Neuronal stem cell (in vitro differentiated cells): Measurements from ENCODE around the gene RASAL3.
A peak's percentile ranks its signal among the peaks of the same experiment; 100 is the strongest.

Experiments used
- DNase-seq: peaks from one replicate; pipeline ENCODE4 v3.0.0-alpha.2; 2013; ENCODE audit warnings: low spot score
- H2AFZ ChIP-seq: one replicate; pipeline ENCODE4 v1.6.1; 2013; ENCODE audit warnings: mild to moderate bottlenecking, low read length, inconsistent platforms
- H2AK5ac ChIP-seq: 2 replicates; pipeline ENCODE4 v1.6.1; 2013; ENCODE audit warnings: low read depth, mild to moderate bottlenecking, inconsistent platforms, low read length, moderate library complexity, mixed read lengths
- H2BK120ac ChIP-seq: 2 replicates; pipeline ENCODE4 v1.6.1; 2013; ENCODE audit warnings: low read depth, mild to moderate bottlenecking, inconsistent platforms, low read length, moderate library complexity, mixed read lengths
- H2BK12ac ChIP-seq: one replicate; pipeline ENCODE4 v1.6.1; 2013; ENCODE audit warnings: low read length, inconsistent platforms
- H2BK15ac ChIP-seq: 2 replicates; pipeline ENCODE4 v1.6.1; 2013; ENCODE audit warnings: mild to moderate bottlenecking, low read length, inconsistent platforms, mixed read lengths
- H2BK5ac ChIP-seq: one replicate; pipeline ENCODE4 v1.6.1; 2013; ENCODE audit warnings: inconsistent platforms, mild to moderate bottlenecking, low read length, moderate library complexity
- H3K14ac ChIP-seq: one replicate; pipeline ENCODE4 v1.6.1; 2013; ENCODE audit warnings: low read length, inconsistent platforms
- H3K18ac ChIP-seq: 2 replicates; pipeline ENCODE4 v1.6.1; 2013; ENCODE audit warnings: low read length, inconsistent platforms
- H3K23ac ChIP-seq: 2 replicates; pipeline ENCODE4 v1.6.1; 2013; ENCODE audit warnings: low read depth, mild to moderate bottlenecking, mixed read lengths, low read length, inconsistent platforms; ENCODE audit not compliant: poor library complexity
- H3K27ac ChIP-seq: replicated peaks from 3 replicates; pipeline ENCODE4 v1.5.1; 2013; ENCODE audit warnings: low read length, inconsistent platforms
- H3K27me3 ChIP-seq, 3 experiments: 2 replicates each; pipeline ENCODE4 v1.6.1; 2013; ENCODE audit warnings: low read length in 3 of 3, mild to moderate bottlenecking in 2 of 3, inconsistent platforms in 1 of 3, low read depth in 1 of 3, mixed read lengths in 1 of 3, moderate library complexity in 1 of 3; ENCODE audit not compliant: control insufficient read depth in 3 of 3, insufficient read depth in 3 of 3
- H3K36me3 ChIP-seq, 2 donors: replicated peaks in 1 of 2; 2 replicates each; pipeline ENCODE4 v1.6.1; 2013; ENCODE audit warnings: low read length in 2 of 2; ENCODE audit not compliant: control insufficient read depth in 2 of 2, insufficient read depth in 2 of 2
- H3K4ac ChIP-seq: 2 replicates; pipeline ENCODE4 v1.6.1; 2013; ENCODE audit warnings: inconsistent platforms, mild to moderate bottlenecking, low read length, moderate library complexity
- H3K4me1 ChIP-seq, 2 donors: 1 replicate in 1 of 2; 2 replicates in 1 of 2; pipeline ENCODE4 v1.6.1; 2013; ENCODE audit warnings: low read length in 2 of 2, low read depth in 1 of 2; ENCODE audit not compliant: control insufficient read depth in 2 of 2, insufficient read depth in 1 of 2
- H3K4me2 ChIP-seq: one replicate; pipeline ENCODE4 v1.6.1; 2013; ENCODE audit warnings: mild to moderate bottlenecking, low read length, inconsistent platforms; ENCODE audit not compliant: insufficient read depth, poor library complexity, severe bottlenecking
- H3K4me3 ChIP-seq, 2 donors: 2 replicates each; pipeline ENCODE4 v1.5.1; 2013; ENCODE audit warnings: low read length in 2 of 2, mild to moderate bottlenecking in 2 of 2, inconsistent platforms in 1 of 2, moderate library complexity in 1 of 2
- H3K79me1 ChIP-seq: one replicate; pipeline ENCODE4 v1.6.1; 2013; ENCODE audit warnings: low read depth, mild to moderate bottlenecking, inconsistent platforms, low read length, moderate library complexity
- H3K9ac ChIP-seq: one replicate; pipeline ENCODE4 v1.6.1; 2013; ENCODE audit warnings: mild to moderate bottlenecking, low read depth, low read length, inconsistent platforms; ENCODE audit not compliant: poor library complexity
- H3K9me3 ChIP-seq, 2 donors: replicated peaks in 1 of 2; 2 replicates each; pipeline versions ENCODE3 to v1.6.1; 2013; ENCODE audit warnings: low read length in 2 of 2, mild to moderate bottlenecking in 2 of 2, inconsistent platforms in 1 of 2, low read depth in 1 of 2, mixed read lengths in 1 of 2, moderate library complexity in 1 of 2; ENCODE audit not compliant: control insufficient read depth in 2 of 2, insufficient read depth in 1 of 2
- H4K8ac ChIP-seq: one replicate; pipeline ENCODE4 v1.6.1; 2013; ENCODE audit warnings: low read depth, mild to moderate bottlenecking, inconsistent platforms, low read length, moderate library complexity
- H4K91ac ChIP-seq: one replicate; pipeline ENCODE4 v1.6.1; 2013; ENCODE audit warnings: low read length, low read depth, mild to moderate bottlenecking, inconsistent platforms; ENCODE audit not compliant: poor library complexity
- WGBS, 2 donors: extraction: QIAGEN DNeasy Blood & Tissue Kit; methylation state at CpG; one replicate each; pipeline ENCODE4 v1.1.7; 2013; ENCODE audit warnings: missing lambda C conversion rate in 2 of 2, mixed read lengths in 1 of 2; ENCODE audit not compliant: insufficient read length in 2 of 2, insufficient replicate concordance in 1 of 2; ENCODE audit errors: extremely low coverage in 2 of 2; 5-methylcytosine and 5-hydroxymethylcytosine counted together

Gene RASAL3

GRCh38 chr19:15433519-15434069 lies 30.8 kb downstream of the RASAL3 start:
- Histone ChIP-seq H4K91ac (no peak overlapping the region), H2BK12ac (no peak overlapping the region), H3K79me1 (peaks cover 22% of the 10 kb centered on the region), H3K4me3 (peak overlapping the region; percentile 31 to 92), H3K18ac (peak overlapping the region; percentile 60), H4K8ac (no peak overlapping the region), H3K4ac (no peak overlapping the region), H3K4me1 (peaks cover 10 to 11% of the 10 kb centered on the region in 2 donors), H2BK120ac (no peak overlapping the region), H2BK5ac (no peak overlapping the region), H2BK15ac (no peak overlapping the region), H3K23ac (no peak overlapping the region), H2AK5ac (peak overlapping the region; percentile 36), H3K27me3 (no peaks in the 10 kb centered on the region), H3K9ac (peak overlapping the region; percentile 56), H2AFZ (peak overlapping the region; percentile 99), H3K14ac (no peak overlapping the region), H3K4me2 (peak overlapping the region; percentile 80), H3K9me3 (no peaks in the 10 kb centered on the region), H3K36me3 (peaks cover 12 to 25% of the 10 kb centered on the region in 2 donors), H3K27ac (no peak overlapping the region)
- WGBS, 2 donors: no CpG with 5 or more reads among the region's 8 CpGs
- DNase-seq: no peak

GRCh38 chr19:15432629-15433518 lies 31.5 kb downstream of the RASAL3 start:
- H3K4me3 ChIP-seq: peak overlapping the region; percentile 84 to 92
- no peaks in the 10 kb centered on the region for H3K9me3 ChIP-seq
- peaks cover 26% of the 10 kb centered on the region for H3K79me1 ChIP-seq
- WGBS, 2 donors: no CpG with 5 or more reads among the region's 75 CpGs
- peak overlapping the region; percentile 36 for H2AK5ac ChIP-seq
- no peaks in the 10 kb centered on the region for H3K27me3 ChIP-seq
- H3K23ac ChIP-seq: peak overlapping the region; percentile 80
- peak overlapping the region; percentile 99 for H2AFZ ChIP-seq
- DNase-seq: peak; percentile 87
- H3K27ac ChIP-seq: peak overlapping the region; percentile 78
- peak overlapping the region; percentile 93 for H3K18ac ChIP-seq
- H2BK5ac ChIP-seq: no peak overlapping the region
- no peak overlapping the region for H3K4ac ChIP-seq
- no peak overlapping the region for H3K14ac ChIP-seq
- peaks cover 10 to 11% of the 10 kb centered on the region in 2 donors for H3K4me1 ChIP-seq
- no peak overlapping the region for H4K8ac ChIP-seq
- H2BK12ac ChIP-seq: no peak overlapping the region
- no peak overlapping the region for H2BK120ac ChIP-seq
- H4K91ac ChIP-seq: no peak overlapping the region
- peak overlapping the region; percentile 84 for H3K9ac ChIP-seq
- H3K36me3 ChIP-seq: peaks cover 13 to 30% of the 10 kb centered on the region in 2 donors
- H3K4me2 ChIP-seq: peak overlapping the region; percentile 80
- H2BK15ac ChIP-seq: peak overlapping the region; percentile 58

- no peak for DNase-seq
- Histone ChIP-seq H4K8ac (no peak overlapping the region), H2BK12ac (no peak overlapping the region), H3K4me3 (peak overlapping the region; percentile 92 to 93), H3K79me1 (peaks cover 28% of the 10 kb centered on the region), H3K23ac (no peak overlapping the region), H3K4me1 (peaks cover 10 to 11% of the 10 kb centered on the region in 2 donors), H3K27ac (no peak overlapping the region), H3K36me3 (peaks cover 19 to 38% of the 10 kb centered on the region in 2 donors), H2AFZ (peak overlapping the region; percentile 81), H3K9me3 (no peaks in the 10 kb centered on the region), H3K4ac (peak overlapping the region; percentile 76), H2AK5ac (peak overlapping the region; percentile 92), H3K9ac (peak overlapping the region; percentile 86), H3K14ac (peak overlapping the region; percentile 63), H3K18ac (peak overlapping the region; percentile 90), H2BK15ac (peak overlapping the region; percentile 37), H4K91ac (no peak overlapping the region), H3K27me3 (no peaks in the 10 kb centered on the region), H2BK120ac (no peak overlapping the region), H3K4me2 (peak overlapping the region; percentile 81), H2BK5ac (peak overlapping the region; percentile 94)
- no CpG with 5 or more reads among the region's 44 CpGs for WGBS, 2 donors
These were observed 32.3 kb downstream of the RASAL3 start for GRCh38 chr19:15432018-15432494.
